Peyer's patch (tissue), 4 donors: ENCODE results near the gene TDG. TPM values are rescaled to one million over a fixed set of nuclear protein-coding genes. Genes with fewer than 3 reads are reported as not detected.
"Not testable (repeated sequence)": the region's sequence is repeated elsewhere in the genome, so short reads cannot be mapped to it uniquely, and the experiment has no call there.

Experiments used
- DNase-seq, 3 donors: peaks; one replicate each; pipeline ENCODE4 v3.0.0-alpha.2; 2017 to 2019
- H3K27ac ChIP-seq, 4 donors: fragments of 200-600 bp; sonication (generic); one replicate each; pipeline ENCODE4 v1.5.1; 2016 to 2019
- H3K27me3 ChIP-seq, 2 donors: fragments of 200-600 bp; sonication (generic); one replicate each; pipeline ENCODE4 v1.5.1; 2019
- H3K36me3 ChIP-seq, 3 donors: fragments of 200-600 bp; sonication (generic); one replicate each; pipeline ENCODE4 v1.5.1; 2016 to 2019
- H3K4me1 ChIP-seq, 4 donors: fragments of 200-600 bp; sonication (generic); one replicate each; pipeline ENCODE4 v1.5.1; 2016 to 2019
- H3K4me3 ChIP-seq, 4 donors: fragments of 200-600 bp; sonication (generic); 1 replicate in 3 of 4; 2 replicates in 1 of 4; pipeline ENCODE4 v1.5.1; 2016 to 2019; ENCODE audit warnings: mild to moderate bottlenecking in 1 of 4
- H3K9me3 ChIP-seq, 4 donors: fragments of 200-600 bp; sonication (generic); one replicate each; pipeline ENCODE4 v1.5.1; 2016 to 2019; ENCODE audit warnings: mild to moderate bottlenecking in 1 of 4
- POLR2A ChIP-seq, 2 donors: fragments of 450-650 bp; IDR thresholded peaks; one replicate each; pipeline ENCODE4 v1.5.1; 2017; ENCODE audit warnings: antibody characterized with exemption in 2 of 2, mild to moderate bottlenecking in 2 of 2, moderate library complexity in 2 of 2
- total RNA-seq, 4 donors: library from RNA; depleted of rRNA; stranded (reverse); fragments of >200 nt; gene quantifications; one replicate each; pipeline ENCODE4 v1.1.0, GENCODE V29; 2016
- TF ChIP-seq, protein P1 (sequence below), 6 experiments: fragments of 450-650 bp in 4 of 6; fragments of 200-600 bp in 2 of 6; sonication (generic) in 1 of 6; IDR thresholded peaks; one replicate each; pipeline ENCODE4 v1.5.1; 2017 to 2019; ENCODE audit warnings: antibody characterized with exemption in 6 of 6, mild to moderate bottlenecking in 3 of 6, moderate library complexity in 1 of 6

The TDG gene
- total RNA-seq, 4 donors from 2014 or later: 24.5 to 37.0 (median 31.1) TPM

DNA sequence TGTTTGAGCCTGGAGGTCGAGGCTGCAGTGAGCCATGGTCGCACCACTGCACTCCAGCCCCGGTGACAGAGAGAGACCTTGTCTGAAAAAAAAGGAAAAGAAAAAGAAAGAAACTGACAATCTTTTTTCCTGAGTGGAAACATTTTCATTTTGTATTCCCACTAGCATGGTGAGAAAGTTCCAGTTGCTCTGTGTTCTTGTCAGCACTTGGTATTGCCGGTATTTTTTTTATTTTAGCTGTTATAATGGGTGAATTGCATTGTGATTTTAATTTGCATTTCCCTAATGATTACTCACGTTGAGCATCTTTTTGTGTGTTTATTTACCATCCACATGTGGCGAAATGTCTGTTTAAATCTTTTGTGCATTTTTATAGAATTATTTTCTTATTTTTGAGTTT, 58.7 kb downstream of the TDG start:
- DNase-seq: no peak
- H3K4me1 ChIP-seq: no peaks in the 10 kb centered on the region
- H3K4me3 ChIP-seq: no peak overlapping the region
- peaks cover 0 to 5% (median 0%) of the 10 kb centered on the region in 4 donors for H3K9me3 ChIP-seq
- H3K27me3 ChIP-seq: no peaks in the 10 kb centered on the region
- no peak overlapping the region for H3K27ac ChIP-seq
- TF ChIP-seq, protein P1, sequence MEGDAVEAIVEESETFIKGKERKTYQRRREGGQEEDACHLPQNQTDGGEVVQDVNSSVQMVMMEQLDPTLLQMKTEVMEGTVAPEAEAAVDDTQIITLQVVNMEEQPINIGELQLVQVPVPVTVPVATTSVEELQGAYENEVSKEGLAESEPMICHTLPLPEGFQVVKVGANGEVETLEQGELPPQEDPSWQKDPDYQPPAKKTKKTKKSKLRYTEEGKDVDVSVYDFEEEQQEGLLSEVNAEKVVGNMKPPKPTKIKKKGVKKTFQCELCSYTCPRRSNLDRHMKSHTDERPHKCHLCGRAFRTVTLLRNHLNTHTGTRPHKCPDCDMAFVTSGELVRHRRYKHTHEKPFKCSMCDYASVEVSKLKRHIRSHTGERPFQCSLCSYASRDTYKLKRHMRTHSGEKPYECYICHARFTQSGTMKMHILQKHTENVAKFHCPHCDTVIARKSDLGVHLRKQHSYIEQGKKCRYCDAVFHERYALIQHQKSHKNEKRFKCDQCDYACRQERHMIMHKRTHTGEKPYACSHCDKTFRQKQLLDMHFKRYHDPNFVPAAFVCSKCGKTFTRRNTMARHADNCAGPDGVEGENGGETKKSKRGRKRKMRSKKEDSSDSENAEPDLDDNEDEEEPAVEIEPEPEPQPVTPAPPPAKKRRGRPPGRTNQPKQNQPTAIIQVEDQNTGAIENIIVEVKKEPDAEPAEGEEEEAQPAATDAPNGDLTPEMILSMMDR (IDR thresholded peaks at IDR 0.05): no peak
- TF ChIP-seq POLR2A (IDR thresholded peaks at IDR 0.05): no peak
- H3K36me3 ChIP-seq: no peaks in the 10 kb centered on the region

DNA sequence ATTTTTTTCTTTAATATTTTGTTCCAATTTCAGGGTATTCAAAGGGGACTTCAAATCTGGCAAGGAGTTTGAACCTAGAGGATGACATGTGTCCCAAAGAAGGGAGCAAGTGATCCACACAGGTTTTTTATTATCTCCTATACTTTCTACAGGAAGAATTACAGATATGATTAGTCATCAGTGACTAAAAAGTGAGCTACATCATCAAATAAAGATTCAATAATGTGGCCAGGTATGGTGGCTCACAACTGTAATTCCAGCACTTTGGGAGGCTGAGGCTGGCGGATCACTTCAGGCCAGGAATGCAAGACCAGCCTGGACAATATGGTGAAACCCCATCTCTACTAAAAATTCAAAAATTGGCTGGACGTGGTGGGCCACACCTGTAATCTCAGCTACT, 60.1 kb downstream of the TDG start:
- Histone ChIP-seq H3K27ac (no peak overlapping the region), H3K4me1 (no peaks in the 10 kb centered on the region), H3K4me3 (no peak overlapping the region), H3K9me3 (peaks cover 0 to 5% (median 0%) of the 10 kb centered on the region in 4 donors), H3K36me3 (no peaks in the 10 kb centered on the region), H3K27me3 (no peaks in the 10 kb centered on the region)
- TF ChIP-seq, protein P1 (IDR thresholded peaks at IDR 0.05): no peak
- no peak for TF ChIP-seq POLR2A (IDR thresholded peaks at IDR 0.05)
- no peak for DNase-seq

GRCh38 chr12:104026841-104027599, 61.3 kb downstream of the TDG start:
- H3K4me3 ChIP-seq: no peak overlapping the region
- H3K36me3 ChIP-seq: no peaks in the 10 kb centered on the region
- no peak for DNase-seq
- no peak for TF ChIP-seq POLR2A (IDR thresholded peaks at IDR 0.05)
- TF ChIP-seq, protein P1 (IDR thresholded peaks at IDR 0.05): no peak
- H3K9me3 ChIP-seq: peaks cover 0 to 5% (median 0%) of the 10 kb centered on the region in 4 donors
- H3K27me3 ChIP-seq: no peaks in the 10 kb centered on the region
- no peak overlapping the region for H3K27ac ChIP-seq
- H3K4me1 ChIP-seq: no peaks in the 10 kb centered on the region

DNA sequence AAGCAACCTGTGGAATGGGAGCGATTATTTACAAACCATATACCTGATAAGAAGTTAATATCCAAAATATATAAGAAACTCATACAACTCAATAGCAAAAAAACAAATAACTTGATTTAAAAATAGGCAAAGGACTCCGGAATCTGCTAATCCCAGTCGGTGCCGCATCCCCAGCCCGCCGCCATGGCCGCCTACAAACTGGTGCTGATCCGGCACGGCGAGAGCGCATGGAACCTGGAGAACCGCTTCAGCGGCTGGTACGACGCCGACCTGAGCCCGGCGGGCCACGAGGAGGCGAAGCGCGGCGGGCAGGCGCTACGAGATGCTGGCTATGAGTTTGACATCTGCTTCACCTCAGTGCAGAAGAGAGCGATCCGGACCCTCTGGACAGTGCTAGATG, 64.9 kb downstream of the TDG start:
- not testable (repeated sequence) for H3K4me3 ChIP-seq, H3K9me3 ChIP-seq, H3K4me1 ChIP-seq, DNase-seq, H3K36me3 ChIP-seq, H3K27ac ChIP-seq, H3K27me3 ChIP-seq

DNA sequence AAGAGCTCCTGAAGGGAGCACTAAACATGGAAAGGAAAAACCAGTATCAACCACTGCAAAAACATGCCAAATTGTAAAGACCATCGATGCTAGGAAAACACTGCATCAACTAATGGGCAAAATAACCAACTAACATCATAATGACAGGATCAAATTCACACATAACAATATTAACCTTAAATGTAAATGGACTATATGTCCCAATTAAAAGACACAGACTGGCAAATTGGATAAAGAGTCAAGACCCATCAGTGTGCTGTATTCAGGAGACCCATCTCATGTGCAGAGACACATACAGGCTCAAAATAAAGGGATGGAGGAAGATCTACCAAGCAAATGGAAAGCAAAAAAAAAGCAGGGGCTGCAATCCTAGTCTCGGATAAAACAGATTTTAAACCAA, 70.5 kb downstream of the TDG start:
- H3K27ac ChIP-seq, H3K4me1 ChIP-seq, H3K4me3 ChIP-seq, H3K36me3 ChIP-seq, H3K27me3 ChIP-seq, H3K9me3 ChIP-seq, DNase-seq: not testable (repeated sequence)

Other genes starting within 250 kb of the TDG start
- gene NT5DC3, start 124.6 kb upstream of the TDG start, total RNA-seq: 10 to 100 TPM in 1 of 4 donors, 1 to 10 TPM in 3; 3.9 to 10.2 (median 7.4) TPM
- 100 to 1,000 TPM; 197 to 655 (median 335) TPM for gene HSP90B1, start 35.5 kb upstream of the TDG start, total RNA-seq
- 10 to 100 TPM in 1 of 4 donors, 1 to 10 TPM in 3; 3.1 to 24.8 (median 5.4) TPM for gene GLT8D2, start 84.3 kb downstream of the TDG start, total RNA-seq
- gene HCFC2, start 98.7 kb downstream of the TDG start, total RNA-seq: 10 to 100 TPM; 16.0 to 34.3 (median 20.3) TPM
- gene NFYB, start 172.3 kb downstream of the TDG start, total RNA-seq: 10 to 100 TPM in 3 of 4 donors, 1 to 10 TPM in 1; 9.1 to 25.6 (median 19.4) TPM
- 100 to 1,000 TPM in 3 of 4 donors, 10 to 100 TPM in 1; 94.1 to 240 (median 128) TPM for gene TXNRD1, start 249.9 kb downstream of the TDG start, total RNA-seq